Suppressor macrophage (primary cell): ENCODE measurements around the gene IGSF3.
"Not testable (repeated sequence)": the region's sequence is repeated elsewhere in the genome, so short reads cannot be mapped to it uniquely, and the experiment has no call there.

Experiments used
- DNase-seq, 4 experiments: peaks; one replicate each; pipeline ENCODE4 v3.0.0-alpha.2; 2020 to 2022

Gene IGSF3

DNA sequence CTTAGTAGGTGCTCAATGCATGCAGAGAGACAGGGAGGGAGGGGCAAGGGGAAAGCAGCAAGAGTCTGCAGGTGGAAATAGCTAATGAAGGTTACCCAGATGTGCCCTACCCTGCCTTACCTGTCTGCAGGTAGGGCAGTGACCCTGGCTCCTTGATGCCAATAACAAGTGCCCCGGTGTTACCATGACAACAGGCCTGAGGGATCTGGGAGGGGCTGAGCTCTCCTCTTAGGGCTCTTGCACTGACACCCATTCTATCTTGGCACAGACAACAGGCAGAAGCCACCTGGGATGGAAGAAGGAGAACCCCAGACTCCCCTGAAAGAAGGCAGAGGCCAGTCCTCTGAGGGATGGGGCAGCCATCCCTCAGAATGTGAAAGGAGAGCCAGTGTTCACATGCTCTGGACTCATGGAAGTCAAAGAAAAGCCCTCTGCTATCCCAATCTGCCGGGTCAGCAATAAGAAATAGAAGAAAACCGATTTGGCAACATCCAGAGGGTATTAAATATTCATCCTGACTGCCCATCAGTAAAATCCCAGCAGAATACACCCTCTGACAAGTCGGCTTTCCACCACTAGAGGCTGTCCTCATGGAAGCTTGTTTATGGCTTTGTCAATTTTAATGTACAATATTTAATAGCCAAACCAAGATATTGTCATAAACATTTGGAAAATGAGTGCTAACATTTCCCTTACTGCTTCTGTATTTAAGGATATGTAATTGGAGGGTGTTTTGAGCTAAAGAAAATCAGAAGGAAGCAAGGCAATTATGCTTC lies 72.3 kb downstream of the IGSF3 start:
- DNase-seq: not testable (repeated sequence)

DNA sequence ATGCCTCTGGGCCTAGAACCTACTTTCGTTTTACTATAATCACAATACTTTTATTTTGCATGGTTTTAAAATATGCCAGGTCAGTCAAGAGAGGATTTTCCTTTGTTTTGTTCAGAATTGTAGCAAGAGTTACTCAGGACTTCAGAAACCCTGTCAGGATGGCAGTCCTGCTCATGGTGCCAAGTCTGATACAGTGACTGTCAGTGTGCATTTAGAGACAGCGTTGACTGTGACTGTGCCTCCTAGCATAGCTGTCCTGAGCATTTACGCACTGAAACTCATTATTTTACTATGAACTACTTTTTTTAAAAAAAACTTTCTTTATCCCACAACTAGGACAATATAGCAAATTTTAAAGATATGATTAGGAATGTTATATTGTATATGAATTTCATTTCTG lies 73.6 kb downstream of the IGSF3 start:
- not testable (repeated sequence) for DNase-seq

DNA sequence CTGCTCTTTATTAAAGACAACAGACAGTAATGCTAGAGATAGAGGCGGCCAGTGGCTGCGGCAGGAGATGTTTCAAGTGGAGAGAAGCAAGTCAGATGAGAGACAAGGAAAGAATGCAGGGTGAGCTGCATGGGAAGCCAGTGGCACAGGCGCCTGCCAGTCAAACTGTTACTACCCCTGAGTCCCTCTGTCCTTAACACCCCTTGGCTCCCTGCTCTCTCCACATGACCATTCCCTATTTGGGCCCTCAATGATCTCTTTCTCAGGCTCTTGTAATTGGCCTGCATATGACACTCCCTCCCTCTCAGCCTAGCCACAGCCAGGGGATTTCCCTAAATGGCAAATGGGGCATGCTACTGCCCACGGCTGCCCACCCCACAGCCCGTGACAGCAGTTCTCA lies 74.1 kb downstream of the IGSF3 start:
- DNase-seq: not testable (repeated sequence)

DNA sequence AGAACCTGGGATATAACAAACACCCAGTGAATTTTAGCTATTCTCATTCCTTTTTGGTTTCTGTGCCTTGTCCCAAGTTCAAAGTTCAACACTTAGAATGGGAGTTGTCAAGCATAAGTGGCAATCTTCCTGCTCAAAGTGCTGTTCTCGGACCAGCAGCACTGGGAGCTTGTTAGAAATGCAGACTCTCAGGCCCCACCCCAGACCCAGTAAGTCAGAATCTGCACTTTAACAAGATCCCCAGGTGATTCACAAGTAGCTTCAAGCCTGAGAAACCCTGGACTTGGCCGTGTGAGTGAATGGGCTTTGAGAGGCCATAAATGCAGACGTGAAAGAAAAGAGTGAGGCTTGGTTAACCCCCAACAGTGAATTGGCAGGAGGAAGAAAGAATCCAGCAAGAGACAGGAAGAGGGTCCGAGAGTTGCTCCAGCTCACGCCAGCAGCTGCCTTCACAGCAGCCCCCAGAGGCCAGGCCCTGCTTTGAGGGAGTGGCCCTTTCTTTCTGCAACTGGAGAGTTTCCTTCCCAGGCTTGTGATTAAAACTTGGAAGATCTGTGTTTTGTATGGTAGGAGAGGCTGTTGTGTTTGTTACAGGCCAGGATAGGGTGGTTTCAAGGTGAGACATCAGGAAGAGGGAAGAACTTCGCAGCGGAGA lies 75.5 kb downstream of the IGSF3 start:
- not testable (repeated sequence) for DNase-seq

DNA sequence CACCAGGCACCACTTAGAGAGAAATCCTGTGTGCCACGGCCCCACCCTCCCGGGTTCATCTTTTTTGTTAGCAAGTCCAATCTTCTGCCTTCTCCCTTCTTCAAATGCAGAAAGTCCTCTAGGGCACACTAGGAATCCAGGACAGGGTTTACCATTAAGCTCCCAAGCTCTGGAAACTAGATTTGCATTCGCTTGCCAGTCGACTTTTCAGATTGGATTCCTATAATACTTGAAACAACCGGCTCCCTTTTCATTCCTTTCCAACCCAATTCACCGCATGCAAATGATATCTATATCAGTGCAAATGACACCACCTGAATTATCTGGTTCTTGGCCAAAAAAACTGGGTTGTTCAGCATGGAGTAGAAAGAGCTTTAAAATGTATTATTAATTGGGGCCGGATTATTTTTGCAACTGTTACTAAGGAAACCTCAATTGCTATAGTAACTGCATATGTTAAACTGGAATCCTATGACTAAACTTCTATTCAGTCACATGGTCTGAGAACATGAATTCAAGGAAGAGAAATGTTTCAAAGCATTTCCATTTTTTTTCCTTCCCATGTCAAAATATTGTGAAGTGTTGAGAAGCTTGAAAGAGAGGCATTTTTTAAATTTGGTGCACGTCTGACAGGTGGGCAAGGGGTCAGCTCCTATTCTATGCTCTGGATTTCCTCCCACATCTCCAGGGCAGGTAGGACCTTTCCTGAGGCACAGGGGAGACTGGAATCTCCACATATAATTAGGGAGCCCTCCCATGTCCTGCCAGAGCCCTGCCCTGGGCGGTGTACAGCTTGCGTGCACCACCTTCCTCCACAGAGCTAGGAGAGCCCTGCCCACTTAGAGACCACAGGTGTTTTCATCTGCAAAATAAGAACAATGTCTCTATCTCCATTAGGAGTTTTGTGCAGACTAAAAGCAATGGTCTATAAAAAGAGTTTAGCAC lies 76.3 kb downstream of the IGSF3 start:
- peak in 1 of 4 experiments; percentile 42 for DNase-seq

DNA sequence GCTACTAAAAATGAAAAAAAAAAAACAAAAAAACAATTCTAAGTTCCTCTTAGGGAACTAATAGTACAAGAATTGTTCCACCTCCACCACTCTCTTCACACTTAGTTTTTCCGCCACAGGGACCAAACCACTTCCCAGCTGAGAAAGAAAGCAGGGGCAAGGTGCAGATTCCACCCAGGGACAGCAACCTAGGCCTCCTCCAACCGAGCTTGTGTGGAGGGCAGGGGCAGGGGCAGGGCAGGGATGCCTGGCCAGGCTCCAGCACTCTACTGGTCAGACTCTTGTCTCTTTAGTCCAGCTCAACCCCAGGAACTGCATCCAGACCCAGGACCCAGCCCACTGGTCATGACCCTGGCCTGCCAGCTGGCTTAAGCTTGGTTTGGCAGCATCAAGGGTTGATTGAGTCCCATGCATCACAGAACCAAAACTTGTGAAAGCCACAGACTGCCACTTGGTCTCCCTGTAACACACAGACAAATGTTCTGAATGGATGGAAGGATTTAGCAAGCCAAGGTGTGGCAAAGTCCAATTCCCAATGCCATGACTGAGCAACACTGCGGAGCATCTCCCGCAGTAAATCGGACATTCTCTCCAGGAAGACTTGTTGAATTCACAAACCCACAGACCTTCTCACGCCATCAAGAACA lies 77.1 kb downstream of the IGSF3 start:
- not testable (repeated sequence) for DNase-seq

DNA sequence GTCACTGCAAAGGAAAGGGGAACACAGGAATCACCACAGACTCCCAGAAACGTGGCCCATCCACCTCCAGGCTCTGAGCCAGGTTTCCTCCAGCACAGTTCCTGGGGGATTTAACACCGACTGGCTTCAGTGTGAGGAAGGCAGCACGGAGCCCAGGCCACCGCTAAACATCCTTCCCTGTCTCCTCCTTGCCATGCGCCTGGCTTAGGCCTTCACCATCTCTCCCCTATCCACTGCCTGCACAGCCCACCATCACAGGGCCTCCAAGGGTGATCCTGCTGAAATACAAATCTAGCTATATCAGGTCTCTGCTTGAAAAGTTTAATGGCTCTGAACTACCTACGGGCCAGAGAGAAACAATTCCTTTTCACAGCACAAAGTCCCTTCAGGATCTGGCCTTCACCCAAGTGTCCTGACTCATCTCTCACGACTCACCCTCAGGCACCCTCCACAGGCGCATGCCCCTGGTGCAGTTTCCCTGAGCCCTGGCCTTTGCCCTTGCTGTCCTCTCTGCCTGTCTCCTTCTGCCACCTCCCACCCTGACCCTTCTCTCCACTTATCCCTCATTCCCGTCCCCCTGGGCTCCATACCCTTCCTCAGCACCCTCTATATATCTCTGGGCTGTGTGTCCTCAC lies 78.3 kb downstream of the IGSF3 start:
- DNase-seq: peak in 2 of 4 experiments; percentile 53 to 55

DNA sequence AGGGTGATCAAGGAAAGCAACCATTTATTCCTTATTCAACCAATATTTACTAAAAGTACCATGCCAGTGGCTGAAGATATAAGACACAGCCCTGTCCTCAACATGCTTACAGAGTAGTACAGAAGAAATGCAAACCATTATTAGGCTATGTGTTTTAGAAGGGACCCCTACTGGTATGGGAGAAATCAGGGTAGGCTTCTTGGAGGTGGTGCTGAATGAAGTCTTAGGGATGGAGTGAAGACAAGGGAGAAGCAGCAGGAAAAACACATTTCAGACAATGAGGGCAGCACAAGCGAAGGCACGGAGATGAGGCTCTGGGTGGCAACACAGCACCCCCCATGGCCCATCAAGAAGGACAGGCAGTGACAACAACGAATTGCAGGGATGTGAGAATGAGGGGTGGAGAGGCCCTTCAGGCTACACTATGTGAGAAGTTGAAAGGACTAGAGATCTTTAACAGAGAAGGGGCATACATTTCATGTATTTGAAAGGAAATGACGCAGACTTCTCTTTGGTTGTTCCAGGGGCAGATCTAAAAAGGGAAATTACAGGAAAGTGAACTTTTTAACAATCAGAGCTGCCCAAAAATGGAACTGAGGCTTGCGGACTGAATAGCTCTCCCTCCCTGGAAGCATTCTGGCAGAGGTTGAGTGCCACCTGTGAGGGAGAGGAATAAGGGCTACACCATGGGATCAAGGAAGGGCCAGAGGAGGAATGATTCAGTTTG lies 79.9 kb downstream of the IGSF3 start:
- DNase-seq: peak in 3 of 4 experiments; percentile 26 to 60 (median 56)

DNA sequence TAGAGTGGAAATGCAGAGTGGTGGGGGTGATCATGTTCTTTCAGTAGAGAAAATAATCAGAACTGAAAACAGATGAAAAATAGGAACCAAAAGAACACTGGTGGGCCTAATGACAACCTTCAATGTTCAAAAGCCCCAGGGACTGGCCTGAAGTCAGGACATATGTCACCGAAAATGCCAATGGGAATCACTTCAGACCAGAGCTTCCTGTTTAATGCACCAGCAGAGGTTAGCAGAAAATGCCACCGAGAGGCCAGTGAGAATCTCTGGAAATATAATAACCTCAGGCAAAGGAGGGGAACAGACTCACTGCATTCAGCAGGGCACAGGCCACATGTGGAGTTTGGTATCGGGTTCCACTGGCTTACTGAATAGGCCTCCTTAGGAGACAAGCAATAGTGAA lies 80.8 kb downstream of the IGSF3 start:
- peak in 3 of 4 experiments; percentile 28 to 38 (median 36) for DNase-seq

DNA sequence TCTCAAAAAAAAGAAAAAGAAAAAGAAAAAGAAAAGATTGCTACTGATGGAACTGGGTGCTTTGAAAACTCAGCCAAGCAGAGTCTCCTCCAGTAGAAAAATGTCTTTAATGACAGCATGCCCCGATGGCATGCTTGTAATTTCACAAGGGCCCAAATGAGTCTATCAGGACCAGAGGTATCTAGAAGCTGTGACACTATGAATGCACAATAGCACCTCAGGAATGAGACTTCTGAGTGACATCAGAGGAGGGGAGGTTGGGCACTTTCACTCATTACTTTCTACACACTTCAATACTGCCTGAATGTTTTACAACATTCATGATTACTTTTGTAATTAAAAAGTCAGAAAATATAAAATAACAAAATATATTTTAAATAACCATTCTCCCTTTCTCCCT lies 81.6 kb downstream of the IGSF3 start:
- no peak for DNase-seq

DNA sequence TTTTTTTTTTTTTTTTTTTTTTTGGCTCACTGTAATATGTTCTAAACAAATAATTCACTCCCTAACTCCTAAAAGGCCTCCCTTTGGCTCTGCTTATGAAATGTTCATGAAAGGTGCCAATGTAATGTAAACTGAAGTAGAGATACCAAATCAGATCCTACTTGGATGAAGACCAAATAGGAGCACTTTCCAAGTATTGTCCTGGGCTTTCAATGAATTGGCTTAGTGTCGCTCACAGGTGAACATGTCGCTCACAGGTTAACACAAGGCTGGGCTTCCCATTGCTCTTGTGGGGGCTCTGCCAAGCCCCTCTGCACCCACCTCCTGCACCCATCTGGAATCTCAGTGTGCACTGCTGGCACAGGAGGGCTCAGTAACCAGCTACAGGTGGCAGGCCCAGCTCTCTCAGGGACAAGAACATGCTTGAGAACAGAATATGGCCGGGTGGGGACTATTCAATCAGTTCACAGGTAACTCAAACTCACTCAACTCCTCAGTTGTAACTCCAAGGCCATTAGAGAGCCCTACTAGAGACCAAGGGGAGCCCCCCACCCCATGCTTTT lies 86.1 kb downstream of the IGSF3 start:
- no peak for DNase-seq

DNA sequence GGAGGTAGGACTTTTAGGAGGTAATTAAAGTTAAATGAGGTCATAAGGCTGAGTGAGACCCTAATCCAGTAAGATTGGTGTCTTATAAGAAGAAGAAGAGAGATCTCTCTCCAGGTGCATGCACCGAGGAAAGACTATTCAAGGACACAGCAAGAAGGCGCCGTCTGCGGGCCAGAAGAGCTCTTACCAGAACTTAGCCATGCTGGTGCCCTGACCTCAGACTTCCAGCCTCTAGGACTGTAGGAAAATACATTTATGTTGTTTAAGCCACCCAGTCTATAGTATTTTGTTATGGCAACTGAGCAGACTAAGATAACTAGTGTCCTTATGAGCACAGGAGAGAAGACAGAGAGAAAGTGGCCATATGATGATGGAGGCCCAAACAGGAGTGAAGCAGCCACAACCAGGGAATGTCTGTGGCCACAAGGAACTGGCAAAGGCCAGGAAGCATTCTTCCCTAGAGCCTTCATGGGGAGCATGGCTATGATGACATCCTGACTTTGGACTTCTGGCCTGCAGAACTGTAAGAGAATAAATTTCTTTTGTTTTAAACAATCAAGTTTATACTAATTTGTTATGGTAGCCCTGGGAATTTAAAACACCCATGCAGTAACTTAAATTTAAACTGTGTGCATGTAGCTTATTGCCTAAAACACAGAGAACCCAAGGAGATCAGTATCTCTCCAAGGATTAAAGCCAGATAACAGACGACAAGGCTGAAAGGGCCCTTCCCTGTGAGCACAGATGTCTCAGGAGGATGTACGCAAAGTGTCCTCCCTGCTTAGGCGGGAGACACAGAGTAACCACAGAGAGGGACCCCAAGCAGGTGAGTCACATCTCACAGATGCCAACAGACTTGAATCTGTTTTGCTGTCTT lies 86.8 kb downstream of the IGSF3 start:
- DNase-seq: no peak

DNA sequence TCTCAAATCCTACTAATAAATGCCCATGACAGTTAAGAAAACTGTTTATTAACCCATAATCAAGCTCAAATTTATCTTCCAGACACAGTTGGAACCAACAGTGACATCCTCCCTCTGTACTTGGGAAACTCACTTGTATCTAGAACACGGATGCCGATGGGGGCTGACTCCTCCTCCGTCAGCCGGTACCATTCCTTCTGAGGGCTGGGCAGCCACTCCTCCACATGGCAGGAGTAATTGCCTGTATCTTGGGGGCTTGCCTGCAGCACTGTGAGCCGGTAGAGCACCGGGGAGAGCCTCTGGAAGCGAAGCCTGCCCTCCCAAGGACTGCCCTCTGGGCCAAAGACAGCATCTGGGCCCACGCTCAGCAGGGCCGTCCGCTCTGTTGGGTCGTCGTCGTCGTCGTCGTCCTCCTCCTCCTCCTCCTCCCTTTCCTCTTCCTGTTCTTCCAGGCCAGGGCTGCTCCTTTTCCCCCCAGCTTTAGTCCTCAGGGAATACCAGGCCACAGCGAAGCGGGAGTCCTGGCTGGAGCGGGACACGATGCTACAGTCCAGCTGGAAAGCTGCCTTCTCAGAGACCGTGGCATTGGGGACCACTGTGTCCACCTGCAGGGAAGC lies 88.2 kb downstream of the IGSF3 start:
- DNase-seq: no peak

DNA sequence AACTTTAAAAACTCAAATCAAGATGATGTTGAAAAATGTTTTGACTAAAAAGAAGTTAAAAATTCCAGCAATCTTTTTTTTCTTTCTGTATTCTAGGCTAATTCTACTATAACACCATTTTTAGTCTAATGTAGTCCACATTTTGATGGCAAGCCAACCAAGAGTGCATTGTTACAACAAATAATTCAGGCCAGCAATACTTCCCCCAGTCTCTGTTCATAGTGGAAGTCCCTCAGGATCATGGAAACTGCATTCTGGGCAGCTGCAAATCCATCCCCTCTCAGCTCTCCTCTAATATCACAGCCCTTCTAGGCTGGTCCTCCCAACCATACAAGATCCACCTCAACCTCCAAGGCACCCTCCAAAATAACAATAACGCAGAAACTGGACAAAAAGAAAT lies 89.0 kb downstream of the IGSF3 start:
- no peak for DNase-seq

DNA sequence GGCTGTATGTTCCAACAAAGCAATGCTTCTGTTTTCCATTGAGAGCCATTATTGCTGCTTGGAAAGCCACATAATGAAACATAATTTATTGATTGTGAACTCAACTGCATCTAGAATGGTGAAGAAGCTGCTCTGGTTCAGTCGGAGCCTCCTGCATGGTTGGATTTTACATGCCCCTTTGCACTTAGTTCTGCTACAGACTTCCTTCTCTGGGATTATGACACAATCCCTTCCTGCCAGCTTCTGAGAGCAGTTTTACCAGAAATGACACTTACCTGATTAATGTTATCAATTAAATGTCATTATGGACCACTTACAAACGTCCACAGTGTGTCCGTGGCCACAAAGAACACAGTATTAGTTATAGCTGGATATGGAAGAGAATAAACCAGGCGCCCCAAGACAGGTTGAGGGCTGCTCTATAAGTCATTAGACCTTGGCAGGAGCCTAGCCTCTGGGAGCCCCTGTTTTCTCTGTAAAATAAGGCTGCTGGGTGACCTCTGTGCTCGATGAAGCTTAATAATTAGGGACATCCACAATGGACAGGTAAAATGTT lies 89.7 kb downstream of the IGSF3 start:
- peak in 3 of 4 experiments; percentile 37 to 47 (median 38) for DNase-seq

DNA sequence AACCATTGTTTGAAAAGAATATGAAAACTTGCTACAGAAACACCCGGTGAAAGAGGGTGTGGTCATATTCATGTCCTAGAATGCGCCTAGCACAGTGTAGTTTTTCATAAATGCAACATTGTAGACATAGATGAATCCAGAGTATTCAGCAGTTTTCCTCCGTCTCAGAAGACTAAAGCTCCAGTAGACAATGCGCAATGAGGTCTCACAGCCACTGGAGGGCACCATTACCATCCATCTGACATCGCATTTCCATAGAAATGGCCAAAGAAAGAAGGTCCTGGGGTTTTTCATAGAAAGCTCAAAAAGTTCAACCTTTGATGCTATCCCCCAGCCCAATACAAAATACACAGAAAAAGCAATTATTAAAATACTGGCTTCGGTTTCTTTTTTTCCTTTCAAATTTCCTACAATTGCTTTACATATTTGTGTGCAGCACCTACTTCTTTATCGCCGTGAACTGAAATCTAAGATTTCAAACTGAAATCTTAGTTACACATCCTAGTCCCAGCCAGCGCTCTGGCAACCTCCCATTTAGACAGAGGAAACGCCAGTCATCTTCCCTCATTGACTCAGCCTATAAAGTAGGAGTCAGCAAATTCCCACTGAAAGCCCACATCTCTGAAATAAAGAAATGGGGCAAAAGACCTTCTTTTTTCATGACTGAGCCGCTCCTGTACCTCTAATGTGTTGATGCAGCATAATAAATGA lies 92.8 kb downstream of the IGSF3 start:
- peak; percentile 76 to 84 (median 78) for DNase-seq

DNA sequence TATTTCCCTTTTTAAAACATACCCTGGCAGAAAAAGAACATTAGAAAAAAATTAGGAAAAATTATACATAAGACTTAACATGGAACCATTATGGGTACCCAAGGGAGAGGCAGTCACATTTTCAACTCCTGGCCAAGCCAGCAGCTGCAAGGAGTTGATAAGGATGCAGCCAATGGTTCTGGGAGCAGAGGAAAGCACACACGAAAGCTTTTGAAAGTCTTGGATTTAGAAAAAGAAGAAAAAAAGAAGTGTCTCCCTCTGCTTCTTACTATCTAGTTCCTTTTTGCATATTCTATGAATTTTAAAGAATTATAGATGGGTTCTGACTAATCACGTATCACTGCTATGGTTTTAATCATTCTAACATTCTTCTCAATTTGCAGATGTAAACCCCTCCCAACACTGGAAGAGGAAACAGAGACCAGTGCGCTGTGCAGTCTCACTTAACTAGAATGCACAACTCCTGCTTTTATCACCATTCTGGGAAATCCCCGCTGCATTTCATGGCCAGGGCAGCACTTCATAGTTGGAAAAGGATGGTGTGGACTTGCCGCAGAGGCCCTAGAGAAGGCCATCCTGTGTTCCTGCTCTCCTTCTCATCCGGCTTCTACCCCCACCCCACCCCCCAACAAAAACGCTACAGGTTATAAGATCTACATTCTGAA lies 94.0 kb downstream of the IGSF3 start:
- DNase-seq: peak in 1 of 4 experiments; percentile 25
